ENCODE results near the gene ATXN7L1.

The ATXN7L1 gene

DNA sequence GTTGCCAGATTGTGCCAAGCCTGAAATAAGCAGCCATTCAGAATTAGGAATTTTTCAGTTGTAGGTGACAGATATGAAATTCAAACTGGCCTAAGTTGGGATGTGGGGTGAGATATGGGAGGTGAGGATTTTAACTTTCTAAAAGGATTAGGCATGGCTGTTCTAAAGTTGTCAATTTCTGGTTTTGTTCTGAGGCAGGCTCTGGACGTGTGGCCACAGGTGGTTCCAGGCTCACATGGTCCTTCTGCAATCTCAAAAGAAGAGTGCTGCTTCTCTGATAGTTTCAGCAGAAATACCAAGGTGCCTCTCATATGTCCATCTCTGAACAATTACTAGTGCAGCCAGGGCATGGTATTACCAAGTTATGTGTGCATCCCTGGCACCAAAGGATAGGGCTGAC lies 316.5 kb downstream of the ATXN7L1 start:
- H4K91ac ChIP-seq (ENCODE audit: low read depth, low read length, poor library complexity): no peak overlapping the region
- H4K8ac ChIP-seq (ENCODE audit: low read depth, low read length): no peak overlapping the region
- H3K27ac ChIP-seq (replicated peaks; ENCODE audit: low read length): no peak overlapping the region
- no peak overlapping the region for H3K23ac ChIP-seq (ENCODE audit: low read depth, low read length, poor library complexity)
- H3K4ac ChIP-seq (ENCODE audit: low read length): no peak overlapping the region
- DNase-seq (ENCODE audit: low spot score): no peak
- H3K4me1 ChIP-seq (ENCODE audit: control insufficient read depth in 2 of 2, insufficient read depth in 1 of 2, low read depth in 1 of 2, low read length in 2 of 2): no peaks in the 10 kb centered on the region
- no peak overlapping the region for H3K14ac ChIP-seq (ENCODE audit: low read length)
- no peak overlapping the region for H3K9ac ChIP-seq (ENCODE audit: low read depth, low read length, poor library complexity)
- H2BK12ac ChIP-seq (ENCODE audit: low read length): no peak overlapping the region
- no peak overlapping the region for H2BK15ac ChIP-seq (ENCODE audit: low read length)
- H3K18ac ChIP-seq (ENCODE audit: low read length): no peak overlapping the region
- no peak overlapping the region for H2BK5ac ChIP-seq (ENCODE audit: low read length)
- no peak overlapping the region for H2AFZ ChIP-seq (ENCODE audit: low read length)
- WGBS, 2 donors (ENCODE audit: extremely low coverage in 2 of 2, insufficient read length in 2 of 2, insufficient replicate concordance in 1 of 2): no CpG with 5 or more reads among the region's 1 CpG
- H2AK5ac ChIP-seq (ENCODE audit: low read depth, low read length): no peak overlapping the region
- no peak overlapping the region for H3K4me2 ChIP-seq (ENCODE audit: insufficient read depth, low read length, poor library complexity, severe bottlenecking)
- H3K9me3 ChIP-seq (replicated peaks in 1 of 2; ENCODE audit: control insufficient read depth in 2 of 2, insufficient read depth in 1 of 2, low read depth in 1 of 2, low read length in 2 of 2): no peaks in the 10 kb centered on the region
- no peaks in the 10 kb centered on the region for H3K27me3 ChIP-seq (ENCODE audit: control insufficient read depth in 3 of 3, insufficient read depth in 3 of 3, low read depth in 1 of 3, low read length in 3 of 3)
- H2BK120ac ChIP-seq (ENCODE audit: low read depth, low read length): no peak overlapping the region
- H3K79me1 ChIP-seq (ENCODE audit: low read depth, low read length): peaks cover 2% of the 10 kb centered on the region
- H3K4me3 ChIP-seq (ENCODE audit: low read length in 2 of 2): no peak overlapping the region
- peaks cover 5 to 90% of the 10 kb centered on the region in 2 donors for H3K36me3 ChIP-seq (replicated peaks in 1 of 2; ENCODE audit: control insufficient read depth in 2 of 2, insufficient read depth in 2 of 2, low read length in 2 of 2)

Measured in neuronal stem cell (in vitro differentiated cells).